HG03457 (cell line): ENCODE measurements around the gene MACROD2.

ENCODE experiments used
- ATAC-seq: cut with Tn5 transposase; IDR thresholded peaks from one replicate; pipeline ENCODE4 v1.9.1; 2021; ENCODE audit warnings: moderate number of reproducible peaks; ENCODE audit not compliant: unreplicated experiment

MACROD2 gene

DNA sequence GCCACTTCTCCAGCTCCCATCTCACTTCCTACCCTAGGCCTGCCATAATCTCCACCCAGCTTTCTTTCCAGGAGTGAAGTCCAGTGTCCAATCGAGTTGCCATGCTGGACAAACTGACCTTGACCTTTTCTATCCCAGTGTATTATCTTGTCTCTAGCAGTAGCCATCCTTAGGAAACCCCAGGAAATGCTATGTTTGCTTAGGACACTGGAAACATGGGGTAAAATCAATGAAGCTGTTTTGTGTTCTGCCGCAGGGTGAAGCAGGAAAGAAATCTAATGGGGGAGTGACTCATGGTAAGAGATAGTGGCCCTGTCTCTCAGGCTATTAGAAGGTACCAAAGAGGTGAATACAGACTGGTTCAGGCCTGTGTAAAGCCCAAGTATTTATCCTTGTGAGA lies 1452.2 kb downstream of the MACROD2 start:
- ATAC-seq = no peak

DNA sequence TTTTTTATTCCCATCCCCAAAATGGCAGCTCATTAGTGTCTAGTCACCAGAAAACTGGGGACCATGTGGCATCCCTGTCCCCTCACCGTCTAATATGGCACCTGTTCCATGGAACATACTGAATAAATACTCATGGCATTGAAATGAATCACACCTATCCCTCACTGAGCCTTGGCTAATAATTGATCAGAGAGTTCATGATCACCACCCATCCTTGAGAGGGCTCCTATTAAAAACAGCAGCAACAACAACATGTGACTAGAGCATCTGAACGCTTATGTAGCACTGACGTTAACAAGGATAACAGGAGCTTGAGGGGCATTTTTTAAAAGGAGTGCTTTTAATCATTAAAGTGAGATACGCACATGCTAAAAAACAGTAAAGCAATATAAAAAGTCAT lies 1453.7 kb downstream of the MACROD2 start:
- ATAC-seq = no peak

DNA sequence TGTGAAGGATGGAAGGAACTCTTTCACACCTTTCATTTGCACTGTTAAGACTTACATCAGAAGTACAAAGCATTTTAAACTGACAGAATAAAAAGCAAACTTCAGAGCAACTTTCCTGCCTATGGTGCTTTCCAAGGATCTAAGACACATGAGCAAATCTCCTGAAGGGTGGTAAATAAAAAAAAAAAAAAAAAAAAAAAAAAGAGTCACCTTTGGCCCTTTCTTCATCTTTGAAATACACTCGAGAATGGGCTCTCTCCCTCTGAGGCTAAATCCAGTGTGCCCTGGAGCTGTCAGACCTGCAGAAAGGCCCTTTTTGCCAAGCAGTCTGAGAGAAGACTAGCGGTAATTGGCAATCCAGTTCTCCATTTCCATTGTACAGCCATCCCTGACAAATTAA lies 1455.9 kb downstream of the MACROD2 start:
- ATAC-seq = no peak

DNA sequence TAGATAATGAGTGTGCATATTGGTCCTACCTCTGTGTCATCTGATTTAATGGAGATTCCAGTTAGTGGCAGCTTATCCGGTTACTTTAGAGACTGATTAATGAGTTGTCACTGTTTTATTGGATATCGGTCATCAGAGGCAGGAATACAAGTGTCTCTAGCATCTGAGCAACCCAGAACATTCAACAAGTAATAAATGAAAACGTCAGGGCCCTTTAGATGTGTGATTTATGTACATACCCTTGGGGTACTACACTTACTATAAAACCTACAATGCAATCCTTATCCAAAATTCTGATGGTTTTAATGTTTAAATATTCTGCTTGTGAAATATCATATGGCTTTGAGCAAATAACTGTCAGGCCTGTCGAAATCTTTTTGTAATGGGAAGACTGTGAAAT lies 1460.0 kb downstream of the MACROD2 start:
- ATAC-seq = no peak

DNA sequence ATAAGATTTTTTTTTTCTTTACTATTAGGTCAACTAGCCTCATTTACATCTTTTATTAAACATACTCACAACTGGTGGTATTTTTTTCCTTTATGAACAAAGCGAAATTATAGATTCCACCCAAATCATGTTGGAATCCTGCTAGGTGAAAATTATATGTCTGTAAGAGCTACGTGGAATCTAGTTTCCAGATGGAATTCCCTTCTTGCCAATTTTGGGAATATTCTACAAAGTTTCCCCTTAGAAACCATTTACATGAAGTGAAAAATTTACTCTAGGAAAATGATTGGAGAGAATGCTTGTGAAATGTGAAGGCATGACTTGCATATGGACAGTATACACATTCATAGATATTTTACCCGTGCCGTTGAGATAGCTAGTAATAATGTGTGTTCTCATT lies 1466.6 kb downstream of the MACROD2 start:
- ATAC-seq = no peak

DNA sequence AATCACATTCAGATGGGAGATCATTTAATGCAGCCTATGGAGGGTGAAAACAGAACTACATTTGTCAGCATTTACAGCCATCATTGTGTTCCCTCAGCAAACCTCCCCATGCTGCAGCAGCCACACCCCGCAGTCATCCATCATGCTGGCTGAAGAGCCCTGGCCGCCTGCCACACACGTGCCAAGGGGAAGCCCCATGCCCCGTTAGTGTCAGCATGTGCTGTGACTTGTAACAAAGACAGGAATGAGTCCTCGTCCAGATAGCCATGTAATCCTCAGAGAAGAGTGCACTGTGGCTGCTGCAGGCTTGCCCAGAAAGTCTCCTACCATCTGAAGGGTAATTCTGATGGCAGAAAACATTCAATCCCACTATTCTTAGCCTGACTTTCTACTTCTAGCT lies 1480.2 kb downstream of the MACROD2 start:
- no peak for ATAC-seq

DNA sequence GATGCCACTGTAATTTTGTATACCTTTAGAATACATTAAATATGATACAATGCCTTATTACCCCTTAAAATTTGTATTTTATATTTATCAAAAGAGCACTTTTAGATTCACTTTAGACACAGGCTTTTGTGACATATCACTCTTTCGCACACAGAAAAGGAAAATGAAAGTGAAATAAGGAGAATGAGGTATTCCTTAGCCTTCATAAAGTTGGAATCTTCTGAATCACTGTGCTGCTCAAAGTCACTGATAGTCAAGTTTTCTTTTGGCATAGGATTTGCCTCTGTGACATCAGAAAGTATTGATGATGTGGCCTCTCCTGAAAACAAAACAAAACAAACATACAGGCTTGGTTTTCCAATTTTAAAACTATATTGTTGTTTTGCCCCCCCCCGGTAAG lies 1480.9 kb downstream of the MACROD2 start:
- ATAC-seq = no peak

DNA sequence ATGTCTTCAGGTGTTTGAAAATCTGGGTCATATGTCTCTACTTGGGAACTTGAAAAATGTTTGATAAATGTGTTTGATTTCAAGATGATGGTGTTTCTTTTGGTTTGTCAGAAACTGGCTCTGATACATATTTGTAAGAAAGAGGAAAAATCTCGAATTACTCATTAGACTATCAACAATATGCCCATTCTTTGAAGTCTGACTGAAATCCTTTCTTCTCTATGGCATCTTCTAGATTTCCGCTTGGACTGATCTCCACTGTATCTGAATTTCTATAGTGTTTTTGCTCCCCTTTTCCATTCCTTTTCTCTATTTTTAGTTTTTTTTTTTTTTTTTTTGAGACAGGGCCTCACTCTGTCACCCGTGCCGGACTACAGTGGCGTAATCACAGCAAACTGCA lies 1481.5 kb downstream of the MACROD2 start:
- ATAC-seq = no peak

DNA sequence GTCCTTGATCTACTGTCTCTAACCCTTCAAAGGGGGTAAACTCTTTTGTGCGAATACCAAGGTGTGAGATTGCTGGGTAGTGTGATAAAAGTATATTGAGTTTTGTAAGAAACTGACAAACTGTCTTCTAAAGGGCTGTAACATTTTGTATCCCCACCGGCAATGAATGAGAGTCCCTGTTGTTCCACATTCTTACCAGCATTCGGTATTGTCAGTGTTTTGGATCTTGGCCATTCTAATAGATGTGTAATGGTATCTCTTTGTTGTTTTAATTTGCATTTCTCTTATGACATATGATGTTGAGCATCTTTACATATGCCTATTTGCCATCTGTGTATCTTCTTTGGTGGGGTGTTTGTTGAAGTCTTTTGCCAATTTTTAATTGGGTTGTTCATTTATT lies 1487.2 kb downstream of the MACROD2 start:
- ATAC-seq = no peak

DNA sequence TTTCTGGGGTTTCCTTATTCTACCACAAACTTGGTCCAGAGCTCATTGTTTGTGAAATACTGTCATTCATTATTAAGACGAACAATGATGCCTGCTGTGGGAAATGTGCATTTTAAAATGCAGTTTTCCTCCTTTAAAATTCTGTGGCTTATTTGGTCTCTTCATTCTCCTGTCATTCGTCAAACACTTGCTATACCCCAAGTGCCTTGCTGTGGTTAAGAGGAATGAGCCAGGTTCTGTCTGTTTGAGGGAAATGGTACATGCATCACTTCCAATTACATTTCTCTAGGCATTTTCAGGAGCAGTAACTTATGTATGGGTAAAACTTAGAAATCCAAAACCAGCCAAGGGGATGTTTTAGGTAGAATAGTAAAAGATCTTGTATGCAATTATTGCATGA lies 1490.2 kb downstream of the MACROD2 start:
- ATAC-seq = no peak

DNA sequence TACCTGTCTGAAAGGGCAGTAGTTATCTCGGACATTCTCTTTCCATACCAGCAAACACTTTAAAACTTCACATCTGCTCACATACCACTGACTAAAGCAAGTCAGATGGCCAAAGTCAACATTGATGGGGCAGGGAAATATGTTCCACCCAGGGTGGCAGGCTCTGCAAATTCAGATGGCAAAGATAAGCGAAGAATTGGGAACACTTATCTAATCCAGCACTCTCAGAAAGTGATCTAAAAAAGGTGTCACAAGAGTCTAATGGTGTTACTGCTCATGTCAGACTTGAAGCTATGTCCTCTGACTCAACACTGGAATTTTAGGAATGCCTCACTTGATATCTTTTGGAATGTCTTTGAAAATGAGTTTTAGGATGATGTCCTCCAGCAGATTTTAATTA lies 1491.7 kb downstream of the MACROD2 start:
- ATAC-seq = no peak

DNA sequence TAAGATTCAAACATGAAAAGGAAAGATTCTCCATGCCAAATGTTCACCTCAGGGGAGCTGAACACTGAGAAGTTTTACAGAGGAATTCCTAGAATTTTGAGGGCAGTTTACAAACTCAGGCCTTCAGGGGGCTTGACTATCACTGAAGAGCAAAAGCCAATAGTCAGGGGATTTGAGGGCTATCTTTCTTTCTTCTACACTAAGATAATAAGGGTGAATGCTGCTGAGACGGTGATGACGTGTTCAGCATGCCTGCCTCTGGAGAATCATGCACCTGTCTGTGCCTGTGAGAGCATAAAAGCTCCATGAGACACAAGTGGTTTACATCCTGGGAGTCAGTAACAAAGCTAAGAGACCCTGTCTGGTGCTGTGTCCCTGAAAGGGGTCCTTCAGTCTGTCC lies 1492.4 kb downstream of the MACROD2 start:
- ATAC-seq = no peak

DNA sequence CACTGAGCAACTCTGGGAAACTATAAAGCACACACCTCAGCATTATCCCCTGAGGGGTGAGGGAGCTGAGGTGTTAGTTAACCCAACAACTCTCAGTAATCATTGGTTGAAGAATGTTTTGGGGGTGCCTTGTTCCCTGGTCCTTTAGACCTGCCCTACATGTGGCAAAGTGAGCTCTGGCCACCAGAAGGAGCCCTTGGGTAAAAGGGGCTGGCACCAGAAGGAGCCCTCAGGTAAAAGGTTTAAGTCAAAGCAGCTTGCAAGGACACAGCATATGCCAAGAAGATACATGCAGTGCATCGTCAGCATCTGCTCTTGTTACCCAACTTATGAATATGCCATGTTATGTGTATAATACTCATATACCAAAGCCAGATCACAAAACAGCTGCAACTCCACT lies 1496.3 kb downstream of the MACROD2 start:
- no peak for ATAC-seq

DNA sequence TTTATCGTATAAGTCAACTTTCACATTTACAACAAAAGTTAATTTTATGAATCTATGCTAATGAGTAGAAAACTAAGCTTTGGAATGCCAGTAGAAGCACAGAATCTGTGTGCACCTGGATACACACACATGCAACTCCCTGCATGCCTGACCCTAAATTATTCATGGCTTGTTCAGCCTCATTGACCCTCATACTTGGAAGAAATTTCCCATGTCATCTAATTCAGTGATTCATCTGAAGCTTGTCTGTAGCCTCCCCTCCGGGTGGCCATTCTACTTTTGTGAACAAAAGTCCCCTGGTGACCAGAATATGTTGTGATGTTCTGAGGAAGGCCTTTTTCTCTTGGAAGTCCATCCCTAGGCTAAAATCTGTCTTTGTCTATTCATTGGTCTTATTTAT lies 1499.5 kb downstream of the MACROD2 start:
- ATAC-seq = no peak

DNA sequence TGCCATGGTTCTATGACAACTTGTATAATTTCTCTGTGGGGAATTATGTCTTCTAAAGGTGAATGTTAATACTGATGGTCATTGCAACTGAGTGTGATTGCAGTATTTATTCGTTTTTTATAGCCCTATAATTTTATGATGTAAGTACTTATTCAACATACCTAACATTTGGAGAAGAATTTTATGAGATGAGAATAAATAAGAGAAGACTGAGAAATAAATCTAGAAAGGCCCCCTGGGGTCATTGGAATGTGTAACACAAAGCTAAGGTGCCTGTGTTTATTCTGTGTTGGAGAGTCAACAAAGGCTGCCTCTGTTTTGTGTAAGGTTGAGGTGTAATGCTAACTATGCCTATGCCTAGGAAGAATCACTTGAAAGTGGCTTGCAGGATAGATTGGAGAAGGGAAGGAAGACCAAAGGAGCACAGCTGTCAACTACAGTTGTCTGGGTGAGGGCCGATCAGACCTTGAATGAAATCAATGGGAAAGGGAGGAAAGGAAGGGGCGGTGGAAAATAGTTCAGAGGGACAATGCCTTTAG lies 1501.3 kb downstream of the MACROD2 start:
- ATAC-seq = no peak

DNA sequence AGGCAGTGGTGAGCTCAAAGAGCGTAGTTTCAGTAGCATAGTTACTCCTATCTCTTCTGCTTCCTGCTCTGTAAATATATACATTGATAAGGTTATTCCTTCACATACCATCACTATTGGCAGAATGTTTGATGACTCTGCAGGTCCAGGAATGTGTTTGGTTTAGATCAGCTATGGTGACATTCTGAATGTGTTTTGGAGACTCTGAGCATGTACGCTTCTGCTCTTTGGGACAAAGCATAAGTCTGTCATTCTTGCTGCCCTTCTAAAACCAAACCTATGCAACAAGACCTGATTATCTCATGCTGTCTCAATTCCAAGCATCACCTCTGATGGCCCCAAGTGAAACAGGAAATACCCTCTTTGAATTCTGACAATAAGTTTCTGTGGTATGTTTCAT lies 1503.6 kb downstream of the MACROD2 start:
- ATAC-seq = no peak

DNA sequence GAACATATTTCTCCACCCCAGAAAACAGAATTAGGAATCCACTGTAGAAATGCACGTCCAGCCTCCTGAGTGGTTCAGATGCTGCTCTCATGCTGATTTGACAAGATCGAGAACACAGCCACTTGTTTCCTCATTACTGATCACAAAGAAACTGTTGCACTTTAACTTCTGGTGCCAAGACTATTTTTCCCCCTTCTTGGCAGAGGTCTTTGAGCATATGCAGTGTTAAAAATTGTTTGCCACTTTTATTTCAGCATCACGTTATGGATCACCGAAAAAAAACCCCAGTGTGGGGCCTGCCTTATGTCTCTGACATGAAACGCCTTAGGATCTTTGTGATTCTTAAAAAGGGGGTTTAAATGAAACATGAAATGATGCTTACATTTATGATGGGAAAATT lies 1511.0 kb downstream of the MACROD2 start:
- ATAC-seq = no peak

DNA sequence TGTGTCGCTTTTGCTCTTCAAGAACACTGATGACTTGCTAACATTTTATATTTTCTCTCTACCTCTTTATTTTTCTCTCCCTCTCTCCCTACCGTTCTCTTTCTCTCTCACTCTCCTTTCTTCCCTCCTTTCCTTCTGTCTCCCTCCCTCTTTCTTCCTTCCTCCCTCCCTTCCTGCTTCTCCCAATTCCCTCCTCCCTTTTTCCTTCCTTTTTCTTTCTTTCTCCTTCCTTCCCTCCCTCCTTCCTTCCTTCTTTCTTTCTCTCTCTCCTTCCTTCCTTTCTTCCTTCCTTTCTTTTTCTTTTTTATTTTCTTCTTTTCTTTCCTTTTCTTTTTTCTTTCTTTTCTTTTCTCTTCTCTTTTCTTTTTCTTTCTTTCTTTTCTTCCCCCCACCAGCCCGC lies 1511.8 kb downstream of the MACROD2 start:
- no peak for ATAC-seq

DNA sequence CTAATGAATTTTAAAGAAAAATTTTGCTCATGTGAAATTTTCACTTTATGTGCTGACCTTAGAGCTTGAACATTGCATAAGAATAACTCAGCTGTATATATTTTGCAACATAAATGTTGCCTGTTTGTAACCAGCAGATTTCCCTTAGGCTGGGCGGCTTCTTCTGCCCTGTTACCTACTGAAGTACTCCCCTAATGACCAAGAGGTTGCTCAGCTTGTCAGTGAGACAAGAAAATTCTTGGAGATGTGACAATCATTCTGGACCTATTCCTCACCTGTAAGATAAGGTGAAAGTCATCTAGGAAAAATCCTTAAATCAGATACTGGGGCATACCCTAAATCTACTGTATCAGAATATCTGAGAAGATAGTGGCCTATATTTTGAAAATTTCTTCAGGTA lies 1516.2 kb downstream of the MACROD2 start:
- no peak for ATAC-seq

DNA sequence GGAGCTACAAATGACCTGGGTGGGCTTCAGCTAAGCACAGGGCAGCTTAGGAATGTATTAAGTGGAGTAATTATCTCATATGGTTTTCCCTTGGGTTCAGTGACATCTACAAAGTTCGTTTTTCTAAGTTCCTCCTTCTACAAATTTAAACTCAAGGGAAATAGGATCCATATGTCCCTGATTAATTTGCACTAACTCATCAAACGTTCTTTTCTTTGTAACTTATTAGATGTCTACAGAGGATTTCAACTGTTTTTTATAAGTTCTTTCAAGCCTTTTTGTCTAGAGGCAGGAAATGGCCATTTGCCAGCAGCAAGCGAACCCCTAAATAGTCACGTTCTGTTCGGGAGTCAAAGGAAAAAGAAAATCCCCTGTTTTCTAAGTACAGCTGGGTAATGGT lies 1517.6 kb downstream of the MACROD2 start:
- ATAC-seq = no peak

DNA sequence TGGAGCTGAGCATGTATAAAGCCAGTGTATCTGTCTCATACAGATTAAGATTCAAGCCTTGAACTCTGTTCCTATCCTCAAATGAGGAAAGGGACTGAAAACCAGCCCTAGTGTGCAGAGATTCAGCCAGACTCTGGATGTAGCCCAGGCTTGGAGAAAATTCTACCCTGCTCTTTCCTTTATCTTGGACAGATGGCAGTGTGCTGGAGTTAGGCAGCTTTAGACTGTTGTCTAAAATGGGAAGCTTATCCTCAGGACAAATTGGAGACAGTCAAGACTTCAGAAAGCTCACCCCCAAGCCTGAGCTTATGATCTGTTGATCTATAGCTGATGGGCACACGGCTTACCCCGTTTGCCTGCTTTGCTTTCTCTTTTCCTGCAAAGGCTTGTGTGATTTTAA lies 1520.4 kb downstream of the MACROD2 start:
- no peak for ATAC-seq

DNA sequence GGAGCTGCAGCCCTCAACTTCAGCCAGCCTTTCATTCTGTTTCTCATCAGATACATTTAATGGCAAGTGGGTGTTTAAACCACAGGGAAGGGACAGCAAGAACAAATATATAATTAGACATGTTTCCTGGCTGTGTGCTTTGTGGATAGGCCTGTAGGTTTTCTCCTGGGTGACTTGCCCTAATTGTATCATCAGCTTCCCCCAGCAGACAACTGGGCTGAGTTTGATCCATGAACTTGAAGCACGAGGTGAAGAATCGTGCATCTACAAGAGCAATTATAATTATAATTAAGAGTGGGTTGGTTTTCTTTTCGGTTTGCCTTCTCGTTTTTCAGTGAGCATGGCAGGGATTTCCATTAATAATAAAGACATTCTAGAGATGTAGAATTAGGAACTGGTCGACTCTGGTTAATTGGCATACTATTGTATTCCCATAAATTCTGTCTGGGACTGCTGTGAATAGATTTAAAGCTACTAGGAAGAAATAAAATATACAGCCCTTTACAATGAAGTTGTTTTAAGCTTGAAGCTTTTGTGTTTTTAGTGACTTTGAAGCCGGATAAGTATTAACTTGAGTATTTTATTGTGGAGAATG lies 1525.7 kb downstream of the MACROD2 start:
- ATAC-seq = no peak

DNA sequence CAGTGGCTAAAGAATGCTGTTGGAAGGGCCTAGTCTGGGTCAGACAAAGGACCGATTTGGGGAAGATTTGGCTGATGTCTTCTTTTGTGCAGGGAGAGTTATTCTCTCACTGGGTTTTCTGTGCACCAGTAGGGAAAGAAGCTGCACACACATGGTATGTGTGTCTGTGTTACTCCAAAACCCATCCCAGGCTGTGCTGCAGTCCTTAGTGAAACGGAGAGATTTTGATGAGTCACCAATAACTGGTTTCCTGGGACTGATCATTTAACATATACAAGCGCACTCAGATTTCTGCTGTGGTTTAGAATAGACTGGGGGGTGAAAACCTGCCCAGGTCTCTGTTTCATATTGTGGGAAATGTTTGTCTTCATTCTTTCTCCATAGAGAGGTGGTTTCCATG lies 1528.1 kb downstream of the MACROD2 start:
- no peak for ATAC-seq
